IPS-18c (cell line): ENCODE results near the gene NEK10.
"Not testable (repeated sequence)": the region's sequence is repeated elsewhere in the genome, so short reads cannot be mapped to it uniquely, and the experiment has no call there.

Experiments used
- H3K4me3 ChIP-seq: 2 replicates; pipeline ENCODE4 v1.7.0; 2013; ENCODE audit warnings: low read depth, mild to moderate bottlenecking, low read length, moderate library complexity; ENCODE audit not compliant: insufficient read depth
- H3K9me3 ChIP-seq: one replicate; pipeline ENCODE4 v1.6.1; 2013; ENCODE audit warnings: mild to moderate bottlenecking, low read length, moderate library complexity; ENCODE audit not compliant: control insufficient read depth, insufficient read depth

NEK10 gene

DNA sequence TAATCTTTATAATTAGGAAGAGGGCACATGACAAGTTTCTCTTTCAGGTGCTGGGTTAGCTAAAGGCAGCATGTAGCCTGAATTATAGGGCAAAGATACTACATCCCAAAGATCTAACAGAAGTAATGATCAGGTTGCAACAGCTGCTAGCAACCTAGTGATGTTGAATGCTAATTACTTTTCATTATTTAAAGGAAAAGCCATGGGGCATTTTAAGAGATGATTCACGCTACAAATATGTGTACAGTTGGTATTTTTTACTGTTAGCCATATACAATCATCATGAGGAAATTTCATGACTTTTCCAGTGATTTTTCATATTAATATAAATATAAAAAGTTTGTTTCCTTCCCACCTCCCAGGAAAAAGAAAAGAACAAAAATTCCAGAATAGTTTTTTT is 43.0 kb downstream of the NEK10 start:
- Histone ChIP-seq H3K4me3 (no peak overlapping the region), H3K9me3 (peaks cover 2% of the 10 kb centered on the region)

GRCh38 chr3:27325419-27325818 is 43.8 kb downstream of the NEK10 start:
- H3K9me3 ChIP-seq: peaks cover 2% of the 10 kb centered on the region
- no peak overlapping the region for H3K4me3 ChIP-seq

- H3K9me3 ChIP-seq: peaks cover 2% of the 10 kb centered on the region
- H3K4me3 ChIP-seq: no peak overlapping the region
Observed at GRCh38 chr3:27324686-27325085, 44.5 kb downstream of the NEK10 start.

DNA sequence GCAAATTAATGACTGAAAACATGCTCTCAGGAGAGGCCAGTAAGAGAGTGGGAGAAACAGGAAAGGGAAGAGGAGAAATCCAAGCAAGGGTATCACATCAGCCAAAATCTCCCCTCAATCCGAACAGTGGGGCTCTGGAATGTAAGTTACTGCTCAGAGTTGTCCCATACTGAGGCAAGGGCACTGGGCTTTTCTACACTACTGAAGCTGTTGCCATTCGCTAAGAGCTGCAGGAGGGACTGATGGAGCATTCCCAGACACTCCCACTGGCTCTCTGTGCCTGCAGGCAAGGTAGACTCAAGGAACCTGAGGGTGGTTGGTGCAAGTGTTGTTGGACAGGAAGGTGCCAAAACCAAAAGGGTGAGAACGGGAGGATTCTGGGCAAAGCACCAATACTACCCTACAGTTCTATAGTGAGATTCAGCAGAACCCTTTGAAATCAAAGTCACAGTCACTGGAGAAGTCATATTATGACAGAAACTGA is 46.1 kb downstream of the NEK10 start:
- Histone ChIP-seq H3K4me3 (no peak overlapping the region), H3K9me3 (peaks cover 2% of the 10 kb centered on the region)

DNA sequence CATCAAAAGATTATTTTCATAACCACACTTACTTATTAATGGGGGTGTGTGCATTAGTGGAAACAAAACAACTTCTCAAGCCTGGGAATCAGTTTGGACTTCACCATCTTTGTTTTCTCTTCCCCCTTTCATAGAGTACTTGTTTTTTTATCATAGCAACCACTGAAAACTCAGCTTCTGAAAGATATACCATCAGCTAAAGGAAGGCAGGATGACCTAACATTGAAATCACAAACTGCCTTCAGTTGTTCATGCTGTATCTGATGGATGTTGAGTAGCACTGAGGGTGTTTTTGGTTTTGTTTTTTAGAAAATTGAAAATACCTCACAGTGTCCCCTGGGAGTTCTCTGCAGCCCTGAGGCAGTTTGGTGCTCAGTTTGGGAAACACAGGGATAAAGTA is 46.5 kb downstream of the NEK10 start:
- H3K4me3 ChIP-seq: no peak overlapping the region
- H3K9me3 ChIP-seq: peaks cover 2% of the 10 kb centered on the region

DNA sequence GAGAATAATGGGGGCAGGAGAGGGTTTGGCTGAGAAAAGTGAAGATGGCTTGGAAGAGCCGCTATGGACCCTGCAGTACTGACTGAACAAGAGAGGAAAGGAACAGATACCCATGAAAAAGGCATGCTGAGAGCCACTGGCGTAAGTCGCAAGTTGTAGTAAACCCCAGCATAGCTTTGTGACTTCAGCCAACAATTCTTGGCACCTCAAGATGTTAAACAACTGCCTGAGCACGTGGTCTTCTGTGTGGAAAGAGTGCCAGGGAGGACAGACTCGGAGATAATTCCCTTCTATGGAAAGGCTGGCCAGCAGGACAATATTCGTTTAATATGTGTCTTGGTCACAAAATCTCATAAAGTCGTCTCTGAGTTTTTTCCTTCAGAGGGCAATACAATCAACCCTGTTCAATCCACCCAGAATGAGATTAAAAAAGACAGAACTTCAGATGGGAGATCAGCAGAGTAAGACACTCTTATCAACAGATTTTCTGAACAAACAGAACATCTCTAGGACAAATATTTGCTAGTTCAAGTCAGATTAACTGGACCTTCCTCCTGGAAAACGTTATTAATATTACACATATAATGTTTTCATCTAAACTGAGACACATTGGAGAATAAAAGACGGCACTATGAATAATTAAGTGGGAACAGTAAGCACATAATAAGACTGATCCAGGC is 49.2 kb downstream of the NEK10 start:
- H3K4me3 ChIP-seq: no peak overlapping the region
- peaks cover 2% of the 10 kb centered on the region for H3K9me3 ChIP-seq

DNA sequence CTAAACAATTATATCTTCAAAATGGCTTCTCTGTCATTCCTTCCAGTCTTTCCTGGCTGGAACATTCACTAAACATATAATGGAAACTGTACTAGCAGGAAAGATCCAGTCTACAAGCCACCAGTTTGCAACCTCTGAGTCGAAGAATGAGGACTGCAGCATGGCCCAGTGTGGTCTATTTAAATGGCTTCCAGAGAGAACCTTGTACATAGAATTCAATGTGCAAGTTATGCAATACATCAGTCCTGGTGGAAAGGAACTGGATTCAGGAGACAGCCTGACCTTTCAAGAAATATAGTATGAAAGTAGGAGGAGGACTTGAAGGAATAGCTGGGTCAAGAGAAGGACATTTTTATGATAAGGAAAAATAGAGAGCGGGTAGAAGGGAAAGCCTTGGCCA is 49.9 kb downstream of the NEK10 start:
- peaks cover 2% of the 10 kb centered on the region for H3K9me3 ChIP-seq
- no peak overlapping the region for H3K4me3 ChIP-seq

GRCh38 chr3:27317096-27317495 is 52.1 kb downstream of the NEK10 start:
- H3K4me3 ChIP-seq: no peak overlapping the region
- no peaks in the 10 kb centered on the region for H3K9me3 ChIP-seq

GRCh38 chr3:27315003-27315402 is 54.2 kb downstream of the NEK10 start:
- no peak overlapping the region for H3K4me3 ChIP-seq
- no peaks in the 10 kb centered on the region for H3K9me3 ChIP-seq

- Histone ChIP-seq H3K9me3 (no peaks in the 10 kb centered on the region), H3K4me3 (no peak overlapping the region)
Observed at GRCh38 chr3:27312044-27312668, 57.0 kb downstream of the NEK10 start.

GRCh38 chr3:27311400-27311799 is 57.8 kb downstream of the NEK10 start:
- Histone ChIP-seq H3K4me3 (no peak overlapping the region), H3K9me3 (no peaks in the 10 kb centered on the region)

- Histone ChIP-seq H3K4me3 (no peak overlapping the region), H3K9me3 (no peaks in the 10 kb centered on the region)
Observed at GRCh38 chr3:27310688-27311087, 58.5 kb downstream of the NEK10 start.

DNA sequence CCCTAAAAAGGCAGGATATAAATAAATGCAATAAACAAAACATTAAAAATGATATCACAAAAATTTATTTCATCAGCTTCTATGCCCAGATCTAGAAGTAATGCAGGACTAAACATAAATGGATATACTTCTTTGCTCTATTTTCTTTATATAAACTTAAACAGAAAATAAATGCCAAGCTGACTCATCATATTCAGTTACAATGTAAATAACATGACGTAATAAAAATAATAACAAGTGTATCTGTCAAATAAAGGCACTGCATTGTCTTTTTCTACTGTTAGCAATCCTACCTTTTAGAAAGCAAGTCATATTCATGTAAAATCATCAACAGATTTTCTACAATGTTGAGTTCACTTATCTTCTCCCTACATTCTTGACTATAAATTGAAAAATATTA is 61.6 kb downstream of the NEK10 start:
- Histone ChIP-seq H3K4me3 (no peak overlapping the region), H3K9me3 (no peaks in the 10 kb centered on the region)

DNA sequence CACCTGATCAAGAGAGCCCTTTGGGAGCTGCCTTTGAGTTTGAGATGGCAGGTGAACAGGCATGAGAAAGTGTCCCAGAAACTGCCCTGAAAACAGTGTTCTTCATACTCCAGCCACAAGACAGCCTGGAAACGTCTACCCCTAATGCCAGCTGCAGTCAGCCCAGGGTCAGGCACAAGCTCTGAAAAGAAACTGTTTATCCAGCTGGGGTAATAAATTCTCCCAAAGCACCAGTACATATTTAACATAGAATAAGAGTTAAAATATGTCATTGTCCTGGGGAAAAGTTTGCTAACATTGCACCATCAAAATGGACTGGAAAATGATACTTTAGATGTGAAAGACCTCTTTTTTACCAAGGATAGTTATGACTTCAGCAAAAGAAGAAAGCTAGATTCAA is 66.3 kb downstream of the NEK10 start:
- peaks cover 5% of the 10 kb centered on the region for H3K9me3 ChIP-seq
- no peak overlapping the region for H3K4me3 ChIP-seq

DNA sequence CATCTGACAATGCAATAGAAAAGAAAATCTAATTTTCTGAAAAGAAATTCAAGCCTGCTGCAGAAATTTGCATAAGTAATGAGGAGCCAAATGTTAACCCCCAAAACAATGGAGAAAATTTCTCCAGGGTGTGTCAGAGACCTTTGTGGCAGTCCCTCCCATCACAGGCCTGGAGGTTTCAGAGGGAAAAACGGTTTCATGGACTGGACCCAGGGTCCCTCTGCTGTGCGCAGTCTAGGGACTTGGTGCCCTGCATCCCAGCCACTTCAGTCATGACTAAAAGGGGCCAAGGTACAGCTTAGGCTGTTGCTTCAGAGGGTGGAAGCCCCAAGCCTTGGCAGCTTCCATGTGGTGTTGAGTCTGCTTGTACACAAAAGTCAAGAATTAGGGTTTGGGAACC is 70.2 kb downstream of the NEK10 start:
- H3K9me3 ChIP-seq, H3K4me3 ChIP-seq: not testable (repeated sequence)

- Histone ChIP-seq H3K9me3 (peaks cover under 1% of the 10 kb centered on the region), H3K4me3 (no peak overlapping the region)
Observed at GRCh38 chr3:27293939-27294338, 75.2 kb downstream of the NEK10 start.

DNA sequence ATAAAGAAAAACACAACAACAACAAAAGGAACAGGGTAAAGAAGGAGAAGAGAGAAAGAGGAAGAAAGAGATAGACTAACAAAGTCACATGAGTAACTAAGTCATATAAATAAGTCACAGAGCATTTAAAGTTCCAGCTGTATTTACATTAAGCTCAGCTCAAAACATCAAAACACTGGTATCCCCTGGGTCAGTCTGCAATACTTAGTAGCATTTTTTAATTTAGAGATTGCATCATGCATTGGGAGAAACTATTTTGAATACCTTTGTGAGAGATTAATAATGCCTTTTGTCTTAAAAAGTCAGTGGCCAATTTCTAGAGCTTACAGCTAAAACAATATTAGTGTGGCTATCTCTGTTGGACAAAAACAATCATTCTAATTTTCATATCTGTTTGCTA is 78.4 kb downstream of the NEK10 start:
- Histone ChIP-seq H3K4me3 (no peak overlapping the region), H3K9me3 (peaks cover 2% of the 10 kb centered on the region)

DNA sequence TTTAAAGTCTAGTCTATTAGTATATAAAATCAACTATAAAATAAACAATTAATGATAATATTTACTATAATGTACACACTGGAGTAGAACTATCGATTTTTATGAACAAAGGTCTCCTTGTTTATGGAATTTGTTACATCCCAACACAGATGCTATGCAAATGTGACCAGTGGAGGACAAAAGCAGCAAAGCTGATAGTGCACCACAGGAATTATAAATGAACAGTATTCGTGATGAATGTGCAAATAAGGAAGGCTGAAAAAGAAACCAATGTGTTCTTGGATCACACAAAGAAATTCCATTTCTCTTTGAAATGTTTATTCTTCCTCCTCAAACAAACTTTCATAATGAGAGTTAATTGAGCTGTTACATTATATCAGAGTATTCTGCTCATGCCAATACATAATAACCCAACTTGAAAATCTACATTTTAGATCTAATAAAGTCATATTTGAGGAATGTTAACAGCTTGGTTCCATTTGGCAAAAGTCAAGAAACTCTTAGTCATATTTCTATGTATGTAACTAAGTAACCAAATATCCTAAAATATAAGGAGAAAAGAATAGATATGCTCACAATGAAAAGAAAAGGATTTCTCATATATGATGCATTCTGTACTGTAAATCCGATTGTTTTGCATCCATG is 79.3 kb downstream of the NEK10 start:
- H3K4me3 ChIP-seq: no peak overlapping the region
- H3K9me3 ChIP-seq: peaks cover 2% of the 10 kb centered on the region
